Liver (tissue), 3 donors: ENCODE results near the gene TOMM40L.

Experiments
- EGR1 ChIP-seq, 2 donors: IDR thresholded peaks; 2 replicates each; pipeline ENCODE4 v1.6.1; 2016 to 2018; ENCODE audit warnings: antibody characterized with exemption in 2 of 2, low read depth in 2 of 2
- FOXA2 ChIP-seq: IDR thresholded peaks from 2 replicates; pipeline ENCODE4 v1.6.1; 2016; ENCODE audit warnings: antibody characterized with exemption
- GABPA ChIP-seq, 2 donors: IDR thresholded peaks in 1 of 2; conservative IDR thresholded peaks in 1 of 2; 2 replicates each; pipeline ENCODE4 v1.6.1; 2016; ENCODE audit warnings: antibody characterized with exemption in 2 of 2, mild to moderate bottlenecking in 1 of 2, moderate library complexity in 1 of 2
- HNF4A ChIP-seq, 2 donors: conservative IDR thresholded peaks; 2 replicates each; pipeline ENCODE4 v1.6.1; 2016; ENCODE audit warnings: antibody characterized with exemption in 2 of 2, mild to moderate bottlenecking in 2 of 2
- JUND ChIP-seq, 2 donors: IDR thresholded peaks; 2 replicates each; pipeline ENCODE4 v1.6.1; 2016; ENCODE audit warnings: antibody characterized with exemption in 2 of 2
- RAD21 ChIP-seq, 2 donors: IDR thresholded peaks; 2 replicates each; pipeline ENCODE4 v1.6.1; 2016; ENCODE audit warnings: antibody characterized with exemption in 2 of 2, mild to moderate bottlenecking in 2 of 2
- SP1 ChIP-seq: IDR thresholded peaks from 2 replicates; pipeline ENCODE4 v1.6.1; 2018; ENCODE audit warnings: antibody characterized with exemption, mild to moderate bottlenecking
- TAF1 ChIP-seq: conservative IDR thresholded peaks from 2 replicates; pipeline ENCODE4 v1.6.1; 2016; ENCODE audit warnings: antibody characterized with exemption, mild to moderate bottlenecking
- YY1 ChIP-seq: IDR thresholded peaks from 2 replicates; pipeline ENCODE4 v1.6.1; 2016; ENCODE audit warnings: antibody characterized with exemption, mild to moderate bottlenecking
- TF ChIP-seq, protein P1 (sequence below): fragments of 150-350 bp; IDR thresholded peaks from 2 replicates; pipeline ENCODE4 v1.5.1; 2017; ENCODE audit warnings: improper control_type of control experiment, low read depth, low read length; ENCODE audit not compliant: missing input control
- TF ChIP-seq, protein P2 (sequence below): IDR thresholded peaks from 2 replicates; pipeline ENCODE4 v1.6.1; 2016; ENCODE audit warnings: antibody characterized with exemption
- TF ChIP-seq, protein P3 (sequence below): IDR thresholded peaks from 2 replicates; pipeline ENCODE4 v1.6.1; 2016; ENCODE audit warnings: antibody characterized with exemption
- TF ChIP-seq, protein P4 (sequence below): IDR thresholded peaks from 2 replicates; pipeline ENCODE4 v1.6.1; 2016; ENCODE audit warnings: antibody characterized with exemption, mild to moderate bottlenecking
- TF ChIP-seq, protein P5 (sequence below): IDR thresholded peaks from 2 replicates; pipeline ENCODE4 v1.6.1; 2016; ENCODE audit warnings: antibody characterized with exemption
- donor health status: healthy.
- donor health status: healthy.

DNA sequence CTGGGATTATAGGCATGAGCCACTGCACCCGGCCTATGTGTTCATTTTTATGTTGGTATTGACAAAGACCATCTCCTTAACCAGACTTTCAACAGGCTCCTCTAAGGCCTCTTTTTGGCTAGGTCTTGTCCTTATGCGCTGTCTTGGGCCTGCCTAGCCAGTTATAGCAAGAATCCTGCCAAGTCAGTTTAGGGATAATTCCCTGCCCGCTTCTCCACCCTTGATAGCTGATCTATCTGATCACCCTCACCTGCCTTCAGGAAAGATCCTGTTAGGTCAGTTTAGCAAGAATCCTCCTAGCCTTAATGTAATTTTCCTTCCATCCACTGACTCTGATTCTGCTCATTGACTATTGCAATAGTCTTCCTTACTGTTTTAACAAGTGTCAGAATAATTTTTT lies 46.2 kb upstream of the TOMM40L start:
- TF ChIP-seq YY1 (no peak), EGR1 (IDR thresholded peaks at IDR 0.05; ENCODE audit: low read depth in 2 of 2) (no peak), TAF1 (no peak), GABPA (IDR thresholded peaks at IDR 0.05 in 1 of 2, conservative IDR thresholded peaks at IDR 0.05 in 1 of 2) (no peak), SP1 (no peak), RAD21 (IDR thresholded peaks at IDR 0.05) (no peak), FOXA2 (no peak), HNF4A (conservative IDR thresholded peaks at IDR 0.05) (no peak), JUND (IDR thresholded peaks at IDR 0.05) (no peak)
- TF ChIP-seq, protein P1, sequence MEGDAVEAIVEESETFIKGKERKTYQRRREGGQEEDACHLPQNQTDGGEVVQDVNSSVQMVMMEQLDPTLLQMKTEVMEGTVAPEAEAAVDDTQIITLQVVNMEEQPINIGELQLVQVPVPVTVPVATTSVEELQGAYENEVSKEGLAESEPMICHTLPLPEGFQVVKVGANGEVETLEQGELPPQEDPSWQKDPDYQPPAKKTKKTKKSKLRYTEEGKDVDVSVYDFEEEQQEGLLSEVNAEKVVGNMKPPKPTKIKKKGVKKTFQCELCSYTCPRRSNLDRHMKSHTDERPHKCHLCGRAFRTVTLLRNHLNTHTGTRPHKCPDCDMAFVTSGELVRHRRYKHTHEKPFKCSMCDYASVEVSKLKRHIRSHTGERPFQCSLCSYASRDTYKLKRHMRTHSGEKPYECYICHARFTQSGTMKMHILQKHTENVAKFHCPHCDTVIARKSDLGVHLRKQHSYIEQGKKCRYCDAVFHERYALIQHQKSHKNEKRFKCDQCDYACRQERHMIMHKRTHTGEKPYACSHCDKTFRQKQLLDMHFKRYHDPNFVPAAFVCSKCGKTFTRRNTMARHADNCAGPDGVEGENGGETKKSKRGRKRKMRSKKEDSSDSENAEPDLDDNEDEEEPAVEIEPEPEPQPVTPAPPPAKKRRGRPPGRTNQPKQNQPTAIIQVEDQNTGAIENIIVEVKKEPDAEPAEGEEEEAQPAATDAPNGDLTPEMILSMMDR: no peak
- TF ChIP-seq, protein P2, sequence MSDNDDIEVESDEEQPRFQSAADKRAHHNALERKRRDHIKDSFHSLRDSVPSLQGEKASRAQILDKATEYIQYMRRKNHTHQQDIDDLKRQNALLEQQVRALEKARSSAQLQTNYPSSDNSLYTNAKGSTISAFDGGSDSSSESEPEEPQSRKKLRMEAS: no peak
- TF ChIP-seq, protein P3, sequence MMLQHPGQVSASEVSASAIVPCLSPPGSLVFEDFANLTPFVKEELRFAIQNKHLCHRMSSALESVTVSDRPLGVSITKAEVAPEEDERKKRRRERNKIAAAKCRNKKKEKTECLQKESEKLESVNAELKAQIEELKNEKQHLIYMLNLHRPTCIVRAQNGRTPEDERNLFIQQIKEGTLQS: no peak
- TF ChIP-seq, protein P4, sequence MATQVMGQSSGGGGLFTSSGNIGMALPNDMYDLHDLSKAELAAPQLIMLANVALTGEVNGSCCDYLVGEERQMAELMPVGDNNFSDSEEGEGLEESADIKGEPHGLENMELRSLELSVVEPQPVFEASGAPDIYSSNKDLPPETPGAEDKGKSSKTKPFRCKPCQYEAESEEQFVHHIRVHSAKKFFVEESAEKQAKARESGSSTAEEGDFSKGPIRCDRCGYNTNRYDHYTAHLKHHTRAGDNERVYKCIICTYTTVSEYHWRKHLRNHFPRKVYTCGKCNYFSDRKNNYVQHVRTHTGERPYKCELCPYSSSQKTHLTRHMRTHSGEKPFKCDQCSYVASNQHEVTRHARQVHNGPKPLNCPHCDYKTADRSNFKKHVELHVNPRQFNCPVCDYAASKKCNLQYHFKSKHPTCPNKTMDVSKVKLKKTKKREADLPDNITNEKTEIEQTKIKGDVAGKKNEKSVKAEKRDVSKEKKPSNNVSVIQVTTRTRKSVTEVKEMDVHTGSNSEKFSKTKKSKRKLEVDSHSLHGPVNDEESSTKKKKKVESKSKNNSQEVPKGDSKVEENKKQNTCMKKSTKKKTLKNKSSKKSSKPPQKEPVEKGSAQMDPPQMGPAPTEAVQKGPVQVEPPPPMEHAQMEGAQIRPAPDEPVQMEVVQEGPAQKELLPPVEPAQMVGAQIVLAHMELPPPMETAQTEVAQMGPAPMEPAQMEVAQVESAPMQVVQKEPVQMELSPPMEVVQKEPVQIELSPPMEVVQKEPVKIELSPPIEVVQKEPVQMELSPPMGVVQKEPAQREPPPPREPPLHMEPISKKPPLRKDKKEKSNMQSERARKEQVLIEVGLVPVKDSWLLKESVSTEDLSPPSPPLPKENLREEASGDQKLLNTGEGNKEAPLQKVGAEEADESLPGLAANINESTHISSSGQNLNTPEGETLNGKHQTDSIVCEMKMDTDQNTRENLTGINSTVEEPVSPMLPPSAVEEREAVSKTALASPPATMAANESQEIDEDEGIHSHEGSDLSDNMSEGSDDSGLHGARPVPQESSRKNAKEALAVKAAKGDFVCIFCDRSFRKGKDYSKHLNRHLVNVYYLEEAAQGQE: no peak
- TF ChIP-seq, protein P5, sequence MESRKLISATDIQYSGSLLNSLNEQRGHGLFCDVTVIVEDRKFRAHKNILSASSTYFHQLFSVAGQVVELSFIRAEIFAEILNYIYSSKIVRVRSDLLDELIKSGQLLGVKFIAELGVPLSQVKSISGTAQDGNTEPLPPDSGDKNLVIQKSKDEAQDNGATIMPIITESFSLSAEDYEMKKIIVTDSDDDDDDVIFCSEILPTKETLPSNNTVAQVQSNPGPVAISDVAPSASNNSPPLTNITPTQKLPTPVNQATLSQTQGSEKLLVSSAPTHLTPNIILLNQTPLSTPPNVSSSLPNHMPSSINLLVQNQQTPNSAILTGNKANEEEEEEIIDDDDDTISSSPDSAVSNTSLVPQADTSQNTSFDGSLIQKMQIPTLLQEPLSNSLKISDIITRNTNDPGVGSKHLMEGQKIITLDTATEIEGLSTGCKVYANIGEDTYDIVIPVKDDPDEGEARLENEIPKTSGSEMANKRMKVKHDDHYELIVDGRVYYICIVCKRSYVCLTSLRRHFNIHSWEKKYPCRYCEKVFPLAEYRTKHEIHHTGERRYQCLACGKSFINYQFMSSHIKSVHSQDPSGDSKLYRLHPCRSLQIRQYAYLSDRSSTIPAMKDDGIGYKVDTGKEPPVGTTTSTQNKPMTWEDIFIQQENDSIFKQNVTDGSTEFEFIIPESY: no peak
